WTC11 (cell line): ENCODE results near the gene NHLRC2.

ENCODE experiments used
- CBFB ChIP-seq: sonication (generic); formaldehyde crosslinking; IDR thresholded peaks from 2 replicates; pipeline ENCODE4 v1.8.1; 2022; ENCODE audit warnings: mild to moderate bottlenecking, low read depth, missing genetic modification reagents
- CREB1 ChIP-seq: sonication (generic); formaldehyde crosslinking; IDR thresholded peaks from 2 replicates; pipeline ENCODE4 v1.8.0; 2023; ENCODE audit warnings: mild to moderate bottlenecking, missing genetic modification reagents
- IRF2 ChIP-seq: sonication (generic); formaldehyde crosslinking; IDR thresholded peaks from 2 replicates; pipeline ENCODE4 v1.8.0; 2022; ENCODE audit warnings: low read depth, missing genetic modification reagents, borderline replicate concordance
- SMAD3 ChIP-seq: sonication (generic); formaldehyde crosslinking; IDR thresholded peaks from 2 replicates; pipeline ENCODE4 v1.8.0; 2022; ENCODE audit warnings: missing genetic modification reagents, mild to moderate bottlenecking, borderline replicate concordance
- SP1 ChIP-seq: sonication (generic); formaldehyde crosslinking; conservative IDR thresholded peaks from 2 replicates; pipeline ENCODE4 v1.8.1; 2022; ENCODE audit warnings: missing genetic modification reagents
- TCF7 ChIP-seq: sonication (generic); formaldehyde crosslinking; IDR thresholded peaks from 2 replicates; pipeline ENCODE4 v1.8.0; 2022; ENCODE audit warnings: mild to moderate bottlenecking, low read depth, missing genetic modification reagents, moderate library complexity
- TEAD4 ChIP-seq: sonication (generic); formaldehyde crosslinking; IDR thresholded peaks from 2 replicates; pipeline ENCODE4 v1.8.0; 2022; ENCODE audit warnings: mild to moderate bottlenecking, missing genetic modification reagents
- ZNF396 ChIP-seq: fragments of 250-450 bp; sonication (Bioruptor Pico); IDR thresholded peaks from 2 replicates; pipeline ENCODE4 v1.8.0; 2021; ENCODE audit warnings: mild to moderate bottlenecking, moderate library complexity, borderline replicate concordance
- TF ChIP-seq, protein P1 (sequence below): fragments of 200-600 bp; IDR thresholded peaks from 2 replicates; pipeline ENCODE4 v1.8.0; 2022; ENCODE audit warnings: antibody characterized with exemption
- TF ChIP-seq, protein P2 (sequence below): sonication (generic); formaldehyde crosslinking; conservative IDR thresholded peaks from 2 replicates; pipeline ENCODE4 v1.8.1; 2022; ENCODE audit warnings: mild to moderate bottlenecking, missing genetic modification reagents

DNA sequence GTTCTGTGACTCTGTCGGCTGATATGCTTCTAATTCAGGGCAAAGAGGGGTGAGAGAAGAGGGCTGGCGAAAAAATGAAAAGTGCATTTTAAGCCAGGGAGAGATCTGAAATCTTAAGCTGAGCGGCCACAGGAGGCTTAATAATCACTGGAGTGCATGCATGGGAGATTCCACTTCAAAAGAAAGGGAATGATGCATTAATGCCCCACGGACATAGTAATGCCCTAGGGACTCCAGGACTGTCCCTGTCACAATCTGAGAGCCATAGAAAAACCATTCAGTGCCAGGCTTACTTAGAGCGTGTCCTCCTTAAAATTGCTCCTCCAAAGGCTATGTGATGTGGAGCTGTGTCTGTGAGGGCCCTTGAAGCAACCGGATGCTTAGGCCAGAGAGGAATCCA is 75.1 kb downstream of the NHLRC2 start:
- no peak for TF ChIP-seq SMAD3
- TF ChIP-seq, protein P1, sequence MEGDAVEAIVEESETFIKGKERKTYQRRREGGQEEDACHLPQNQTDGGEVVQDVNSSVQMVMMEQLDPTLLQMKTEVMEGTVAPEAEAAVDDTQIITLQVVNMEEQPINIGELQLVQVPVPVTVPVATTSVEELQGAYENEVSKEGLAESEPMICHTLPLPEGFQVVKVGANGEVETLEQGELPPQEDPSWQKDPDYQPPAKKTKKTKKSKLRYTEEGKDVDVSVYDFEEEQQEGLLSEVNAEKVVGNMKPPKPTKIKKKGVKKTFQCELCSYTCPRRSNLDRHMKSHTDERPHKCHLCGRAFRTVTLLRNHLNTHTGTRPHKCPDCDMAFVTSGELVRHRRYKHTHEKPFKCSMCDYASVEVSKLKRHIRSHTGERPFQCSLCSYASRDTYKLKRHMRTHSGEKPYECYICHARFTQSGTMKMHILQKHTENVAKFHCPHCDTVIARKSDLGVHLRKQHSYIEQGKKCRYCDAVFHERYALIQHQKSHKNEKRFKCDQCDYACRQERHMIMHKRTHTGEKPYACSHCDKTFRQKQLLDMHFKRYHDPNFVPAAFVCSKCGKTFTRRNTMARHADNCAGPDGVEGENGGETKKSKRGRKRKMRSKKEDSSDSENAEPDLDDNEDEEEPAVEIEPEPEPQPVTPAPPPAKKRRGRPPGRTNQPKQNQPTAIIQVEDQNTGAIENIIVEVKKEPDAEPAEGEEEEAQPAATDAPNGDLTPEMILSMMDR = no peak
- no peak for TF ChIP-seq TEAD4
- TF ChIP-seq ZNF396 (CRISPR knock-in tag) = no peak
- TF ChIP-seq CREB1 (CRISPR knock-in tag) = no peak
- no peak for TF ChIP-seq IRF2 (CRISPR knock-in tag)
- TF ChIP-seq SP1 = no peak
- no peak for TF ChIP-seq CBFB
- TF ChIP-seq, protein P2, sequence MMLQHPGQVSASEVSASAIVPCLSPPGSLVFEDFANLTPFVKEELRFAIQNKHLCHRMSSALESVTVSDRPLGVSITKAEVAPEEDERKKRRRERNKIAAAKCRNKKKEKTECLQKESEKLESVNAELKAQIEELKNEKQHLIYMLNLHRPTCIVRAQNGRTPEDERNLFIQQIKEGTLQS = no peak
- TF ChIP-seq TCF7 (CRISPR knock-in tag) = no peak
